ENCODE measurements around the gene MYBPC1. TPM values are rescaled to one million over a fixed set of nuclear protein-coding genes. Genes with fewer than 3 reads are reported as not detected.

Gene MYBPC1
- total RNA-seq, 6 donors from 2014 or later: 6.3 TPM; not detected in 5

DNA sequence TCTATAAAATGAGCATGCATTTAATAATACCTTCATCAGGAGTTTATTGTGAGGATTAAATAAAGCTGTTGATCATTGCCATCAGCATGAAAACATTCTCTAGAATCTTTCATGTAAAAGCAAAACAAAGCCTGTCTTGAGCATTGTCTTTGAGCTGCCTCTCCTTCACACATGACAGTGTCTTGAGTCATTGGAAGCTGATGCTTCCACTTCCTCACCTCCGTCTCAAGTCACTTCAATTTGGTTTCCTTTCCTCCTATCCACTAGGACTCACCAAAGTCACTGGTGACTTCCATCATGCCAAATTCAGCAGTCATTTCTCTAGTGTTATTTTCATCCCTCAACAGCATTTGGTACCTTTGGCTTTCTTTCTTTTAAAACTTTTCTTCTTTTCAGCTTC, 31.6 kb upstream of the MYBPC1 start:
- no peak for ATAC-seq (ENCODE audit: low FRiP score in 2 of 2)
- no peak for DNase-seq
- WGBS, 2 donors: 55 to 78% methylated on average over 1 of the region's 1 CpG
- H3K36me3 ChIP-seq: no peaks in the 10 kb centered on the region
- no peaks in the 10 kb centered on the region for H3K27me3 ChIP-seq
- H3K4me1 ChIP-seq: no peaks in the 10 kb centered on the region
- H3K9me3 ChIP-seq: no peaks in the 10 kb centered on the region
- H3K27ac ChIP-seq: no peak overlapping the region
- H3K4me3 ChIP-seq: no peak overlapping the region
- TF ChIP-seq EP300 (IDR thresholded peaks at IDR 0.05): no peak
- TF ChIP-seq CTCF (IDR thresholded peaks at IDR 0.05): no peak
- no peak for TF ChIP-seq POLR2A (IDR thresholded peaks at IDR 0.05)
- no peak for TF ChIP-seq POLR2AphosphoS5 (IDR thresholded peaks at IDR 0.05)

DNA sequence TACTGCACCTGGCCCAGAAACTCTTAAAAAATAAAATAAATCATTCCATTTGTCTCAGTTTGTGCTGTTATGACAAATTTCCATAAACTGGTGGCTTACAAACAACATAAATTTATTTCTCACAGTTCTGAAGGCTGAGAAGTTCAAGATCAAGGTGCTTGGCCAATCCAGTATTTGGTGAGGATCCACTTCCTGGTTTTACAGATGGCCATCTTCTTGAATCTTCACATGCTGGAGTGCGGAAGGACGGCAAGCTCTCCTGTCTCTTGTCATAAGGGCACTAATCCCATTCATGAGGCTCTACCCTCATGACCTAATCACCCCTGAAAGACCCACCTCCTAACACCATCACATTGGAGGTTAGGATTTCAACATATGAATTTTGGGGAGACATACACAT, 29.9 kb upstream of the MYBPC1 start:
- Histone ChIP-seq H3K9me3 (no peaks in the 10 kb centered on the region), H3K27me3 (no peaks in the 10 kb centered on the region), H3K4me3 (no peak overlapping the region), H3K4me1 (peaks cover 0 to 3% (median under 1%) of the 10 kb centered on the region in 4 donors), H3K36me3 (no peaks in the 10 kb centered on the region), H3K27ac (no peak overlapping the region)
- DNase-seq (no peak), ATAC-seq (ENCODE audit: low FRiP score in 2 of 2) (no peak)
- WGBS, 2 donors: 19 to 44% methylated on average over 2 of the region's 2 CpGs
- no peak for TF ChIP-seq EP300 (IDR thresholded peaks at IDR 0.05)

GRCh38 chr12:101566318-101566717, 28.5 kb upstream of the MYBPC1 start:
- Histone ChIP-seq H3K9me3 (no peaks in the 10 kb centered on the region), H3K4me3 (no peak overlapping the region), H3K27me3 (no peaks in the 10 kb centered on the region), H3K27ac (no peak overlapping the region), H3K36me3 (no peaks in the 10 kb centered on the region), H3K4me1 (peaks cover 0 to 6% (median 3%) of the 10 kb centered on the region in 4 donors)
- no peak for TF ChIP-seq POLR2AphosphoS5 (IDR thresholded peaks at IDR 0.05)
- no peak for TF ChIP-seq CTCF (IDR thresholded peaks at IDR 0.05)
- TF ChIP-seq POLR2A (IDR thresholded peaks at IDR 0.05): no peak
- peak in 1 of 4 donors; percentile 10 for TF ChIP-seq EP300 (IDR thresholded peaks at IDR 0.05)
- DNase-seq (no peak), ATAC-seq (ENCODE audit: low FRiP score in 2 of 2) (no peak)
- 52 to 53% methylated on average over 4 of the region's 4 CpGs for WGBS, 2 donors

GRCh38 chr12:101567918-101568317, 26.9 kb upstream of the MYBPC1 start:
- Histone ChIP-seq H3K27me3 (no peaks in the 10 kb centered on the region), H3K27ac (no peak overlapping the region), H3K4me1 (peaks cover 0 to 6% (median 3%) of the 10 kb centered on the region in 4 donors), H3K9me3 (no peaks in the 10 kb centered on the region), H3K4me3 (no peak overlapping the region), H3K36me3 (no peaks in the 10 kb centered on the region)
- WGBS, 2 donors: 59 to 61% methylated on average over 4 of the region's 4 CpGs
- TF ChIP-seq POLR2A (IDR thresholded peaks at IDR 0.05): no peak
- no peak for TF ChIP-seq CTCF (IDR thresholded peaks at IDR 0.05)
- TF ChIP-seq EP300 (IDR thresholded peaks at IDR 0.05): peak in 1 of 4 donors; percentile 66
- no peak for TF ChIP-seq POLR2AphosphoS5 (IDR thresholded peaks at IDR 0.05)
- ATAC-seq (ENCODE audit: low FRiP score in 2 of 2) (no peak), DNase-seq (no peak)

GRCh38 chr12:101570047-101570446, 24.7 kb upstream of the MYBPC1 start:
- H3K36me3 ChIP-seq: no peaks in the 10 kb centered on the region
- H3K27me3 ChIP-seq: no peaks in the 10 kb centered on the region
- H3K4me3 ChIP-seq: no peak overlapping the region
- WGBS, 2 donors: 7 to 8% methylated on average over 2 of the region's 2 CpGs
- ATAC-seq (ENCODE audit: low FRiP score in 2 of 2) (peak in 1 of 2 donors; percentile 68), DNase-seq (no peak)
- TF ChIP-seq CTCF (IDR thresholded peaks at IDR 0.05): peak in 4 of 6 experiments; percentile 17 to 53 (median 35)
- TF ChIP-seq POLR2AphosphoS5 (IDR thresholded peaks at IDR 0.05): no peak
- no peak for TF ChIP-seq EP300 (IDR thresholded peaks at IDR 0.05)
- no peak for TF ChIP-seq POLR2A (IDR thresholded peaks at IDR 0.05)
- H3K4me1 ChIP-seq: peaks cover 0 to 6% (median 3%) of the 10 kb centered on the region in 4 donors
- H3K9me3 ChIP-seq: no peaks in the 10 kb centered on the region
- H3K27ac ChIP-seq: no peak overlapping the region

Data from upper lobe of left lung (tissue), 6 donors.